ENCODE measurements around the gene TECPR2.
A peak's percentile ranks its signal among the peaks of the same experiment; 100 is the strongest.
"Not testable (repeated sequence)": the region's sequence is repeated elsewhere in the genome, so short reads cannot be mapped to it uniquely, and the experiment has no call there.

TECPR2 gene

DNA sequence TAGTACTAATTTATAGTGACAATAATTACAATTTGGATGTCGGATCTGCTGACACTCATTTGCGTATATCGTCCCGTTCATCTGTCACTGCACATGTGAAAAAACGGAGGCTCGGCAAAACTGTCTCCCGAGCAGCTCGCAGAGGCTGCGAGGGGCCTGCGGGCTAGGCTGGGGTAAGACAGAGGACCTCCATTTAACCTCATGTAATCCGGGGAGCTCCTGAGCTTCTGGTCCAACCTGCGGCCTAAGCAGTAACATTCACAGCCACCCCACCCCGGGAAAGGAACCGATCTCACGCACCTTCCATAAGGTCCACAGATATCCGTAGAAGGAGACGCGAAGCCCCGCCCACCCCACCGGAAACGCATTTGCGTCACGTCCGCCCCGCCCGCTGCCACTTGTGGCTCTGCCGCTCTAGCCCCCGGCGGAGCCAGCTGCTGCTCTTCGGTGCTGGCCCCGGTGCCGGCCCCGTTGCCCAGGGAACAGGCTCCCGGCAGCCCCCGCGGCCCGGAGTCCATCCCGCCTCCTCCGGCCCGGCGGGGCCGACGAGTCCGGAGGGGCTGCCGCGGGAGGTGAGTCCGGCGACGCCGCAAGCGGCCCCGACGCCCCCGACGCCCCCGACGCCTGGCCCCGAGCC is at the start of gene TECPR2, which contains the start of gene CINP:
Gene TECPR2 (plus strand): TSS at position 397 of the 637 bp plus-strand sequence. CDS start 13,781 bp downstream, outside the sequence.
Gene CINP (minus strand): TSS at position 346 of the 637 bp plus-strand sequence. CDS start 39 bp downstream, at position 307.
- DNase-seq = peak; percentile 93

GRCh38 chr14:102314242-102315011 is 48.3 kb upstream of the TECPR2 start:
- DNase-seq = peak; percentile 76

- DNase-seq = no peak
These were observed 47.6 kb upstream of the TECPR2 start for GRCh38 chr14:102315121-102315520.

- peak; percentile 81 for DNase-seq
These were observed 46.4 kb upstream of the TECPR2 start for GRCh38 chr14:102316338-102316742.

DNA sequence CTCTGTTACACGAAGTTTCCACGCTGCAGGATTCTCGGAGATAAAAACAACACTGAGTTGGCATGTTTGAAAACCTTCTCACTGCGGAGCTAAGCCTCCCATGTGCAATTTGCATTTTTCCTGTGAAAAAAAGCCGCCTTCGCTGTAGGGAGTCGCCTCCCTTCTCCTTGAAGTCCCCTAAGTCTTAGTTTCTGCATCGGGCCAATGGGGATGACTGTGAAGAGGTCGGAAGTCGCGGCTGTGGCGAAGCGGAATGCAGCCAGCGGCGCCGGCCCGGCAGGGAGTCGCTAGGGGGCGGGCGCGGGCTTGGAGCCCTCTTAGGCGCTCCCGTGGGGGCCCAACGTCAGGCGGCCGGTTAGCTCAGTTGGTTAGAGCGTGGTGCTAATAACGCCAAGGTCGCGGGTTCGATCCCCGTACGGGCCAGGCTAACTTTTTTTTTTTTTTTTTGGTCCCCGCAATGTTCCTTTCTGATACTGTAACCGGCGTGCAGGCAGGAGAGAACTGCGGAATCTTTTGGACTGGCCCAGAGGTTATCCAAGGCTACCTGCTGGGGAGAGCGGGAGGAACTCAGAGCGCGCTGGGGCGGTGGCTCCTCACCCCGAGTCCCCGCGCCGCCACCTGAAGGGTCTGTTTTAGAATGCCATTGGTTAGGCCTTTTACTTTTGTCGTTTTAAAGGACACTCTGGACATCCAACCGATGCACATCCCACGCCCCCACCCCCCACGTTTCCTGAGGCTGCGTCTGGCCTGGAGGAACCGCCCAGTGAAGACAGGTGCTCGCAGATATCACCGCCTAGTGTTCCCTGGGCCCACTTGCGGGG is 45.8 kb upstream of the TECPR2 start:
- DNase-seq = peak; percentile 94

- no peak for DNase-seq
These were observed 45.0 kb upstream of the TECPR2 start for GRCh38 chr14:102317564-102318248.

- DNase-seq = no peak
These were observed 43.9 kb upstream of the TECPR2 start for GRCh38 chr14:102318781-102319276.

DNA sequence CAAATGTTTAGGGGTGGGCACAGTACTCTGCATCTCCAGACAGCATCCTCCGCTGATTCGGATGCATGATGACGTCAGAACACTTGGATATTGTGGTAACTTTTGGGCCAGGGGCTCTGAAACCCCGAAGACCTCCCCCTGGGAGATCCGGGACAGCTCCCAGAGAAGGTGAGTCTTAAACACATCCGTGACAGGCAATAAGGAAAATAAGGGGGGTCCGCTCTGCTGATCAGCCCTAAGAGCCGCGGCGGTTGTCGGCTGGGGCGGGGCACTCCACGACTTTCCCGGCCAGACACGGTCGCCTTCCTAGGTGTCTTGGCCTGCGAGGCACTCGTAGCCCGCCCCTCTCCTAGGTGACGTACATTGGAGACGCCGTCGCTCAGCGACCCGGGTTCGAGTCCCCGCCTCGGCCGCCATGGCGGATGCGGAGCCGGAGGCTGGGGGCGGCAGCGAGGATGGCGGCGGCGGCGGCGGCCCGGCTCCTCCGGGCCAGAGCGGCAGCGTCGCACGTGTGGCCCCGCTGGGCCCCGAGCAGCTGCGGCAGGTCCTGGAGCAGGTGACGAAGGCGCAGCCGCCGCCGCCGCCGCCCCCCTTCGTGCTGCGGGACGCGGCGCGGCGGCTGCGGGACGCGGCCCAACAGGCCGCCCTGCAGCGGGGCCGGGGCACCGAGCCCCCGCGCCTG is 43.2 kb upstream of the TECPR2 start, which contains the start of gene ZNF839:
Gene ZNF839 (plus strand): TSS at position 396 of the 682 bp plus-strand sequence. CDS start 20 bp downstream, at position 416.
- peak; percentile 92 for DNase-seq

GRCh38 chr14:102320033-102320660 is 42.6 kb upstream of the TECPR2 start:
- peak; percentile 48 for DNase-seq

GRCh38 chr14:102320671-102321455 is 41.9 kb upstream of the TECPR2 start:
- no peak for DNase-seq

DNA sequence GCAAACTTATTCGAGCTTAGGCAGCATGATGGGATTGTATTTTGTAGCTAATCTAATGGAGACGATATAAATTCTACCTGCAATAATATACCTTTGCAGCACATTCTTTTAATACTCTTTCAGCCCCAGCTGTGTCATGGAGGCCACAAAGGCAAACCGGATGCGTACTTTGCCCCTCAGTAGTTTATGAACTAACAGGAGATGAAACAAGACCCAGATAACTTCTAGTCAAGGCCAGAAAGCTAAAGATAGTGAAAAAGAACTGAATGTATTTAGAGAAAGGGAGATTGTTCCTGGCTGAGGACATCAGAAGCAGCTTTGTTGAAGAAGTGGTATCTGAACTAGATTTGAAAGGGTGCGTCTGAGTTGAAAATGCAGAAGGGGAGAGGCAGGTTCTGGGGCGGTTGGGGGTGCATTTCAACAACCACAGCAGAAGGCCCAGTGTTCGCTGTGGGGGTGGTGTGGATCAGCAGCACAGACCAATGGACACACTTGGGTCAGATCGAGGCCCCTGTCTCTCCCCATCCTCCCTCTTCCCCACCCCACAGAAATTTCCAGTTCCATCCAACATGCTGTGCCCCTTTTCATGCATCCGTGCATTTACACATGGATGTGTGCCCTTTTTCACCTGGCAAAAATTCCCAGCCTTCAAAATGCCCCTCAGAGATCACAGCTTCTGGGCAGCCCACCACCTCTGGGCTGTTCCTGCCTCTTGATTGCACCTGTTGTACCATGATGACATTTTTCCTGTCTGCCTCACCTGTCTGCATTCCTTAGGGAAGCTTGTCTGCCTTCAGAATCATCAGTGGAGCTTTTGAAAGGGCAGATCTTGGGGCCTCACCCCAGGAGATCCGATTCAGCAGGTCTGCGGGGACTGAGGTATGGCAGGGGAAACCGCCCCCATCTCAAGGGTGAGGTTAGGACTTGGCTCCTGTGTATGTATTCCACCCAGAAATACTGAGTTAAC is 41.0 kb upstream of the TECPR2 start:
- DNase-seq = no peak

- DNase-seq = peak; percentile 78
These were observed 39.6 kb upstream of the TECPR2 start for GRCh38 chr14:102323102-102323501.

GRCh38 chr14:102325791-102326345 is 36.9 kb upstream of the TECPR2 start:
- DNase-seq = no peak

- DNase-seq = no peak
These were observed 36.2 kb upstream of the TECPR2 start for GRCh38 chr14:102326583-102326982.

DNA sequence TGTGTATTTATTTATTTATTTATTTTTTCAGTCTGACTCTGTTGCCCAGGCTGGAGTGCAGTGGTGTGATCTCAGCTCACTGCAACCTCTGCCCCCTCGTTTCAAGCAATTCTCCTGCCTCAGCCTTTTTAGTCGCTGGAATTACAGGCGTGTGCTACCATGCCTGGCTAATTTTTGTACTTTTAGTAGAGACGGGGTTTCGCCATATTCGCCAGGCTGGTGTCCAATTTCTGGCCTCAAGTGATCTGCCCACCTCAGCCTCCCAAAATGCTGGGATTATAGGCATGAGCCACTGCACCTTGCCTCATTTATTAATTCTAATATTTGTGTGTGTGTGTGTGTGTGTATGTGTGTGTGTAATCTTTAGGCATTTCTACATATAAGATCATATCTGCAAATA is 33.4 kb upstream of the TECPR2 start:
- DNase-seq = not testable (repeated sequence)

- no peak for DNase-seq
These were observed 31.9 kb upstream of the TECPR2 start for GRCh38 chr14:102330806-102331205.

- DNase-seq = no peak
These were observed 29.4 kb upstream of the TECPR2 start for GRCh38 chr14:102333390-102333789.

GRCh38 chr14:102333795-102334705 is 28.7 kb upstream of the TECPR2 start:
- no peak for DNase-seq

Measured in fibroblast of skin of right biceps (primary cell).